Astrocyte (in vitro differentiated cells and primary cell): Measurements from ENCODE around the gene A3GALT2. TPM values are rescaled to one million over a fixed set of nuclear protein-coding genes. Genes with fewer than 3 reads are reported as not detected.

Experiments used
- DNase-seq: peaks from one replicate; pipeline ENCODE4 v3.0.0-alpha.2; 2010; ENCODE audit warnings: low read depth
- FAIRE-seq: peaks from 2 replicates; lab custom pipeline; 2011; peaks lifted over from hg19 to GRCh38; lab: Jason Lieb, UNC
- H2AFZ ChIP-seq: 2 replicates; pipeline ENCODE4 v1.6.0; 2012; ENCODE audit warnings: low read depth, low read length, inconsistent platforms
- H3K27ac ChIP-seq: 2 replicates; pipeline ENCODE4 v1.5.1; 2011; ENCODE audit warnings: low read depth, low read length, inconsistent platforms
- H3K27me3 ChIP-seq: 2 replicates; pipeline ENCODE4 v1.6.0; 2011; ENCODE audit warnings: low read length, inconsistent platforms; ENCODE audit not compliant: insufficient read depth
- H3K36me3 ChIP-seq: 2 replicates; pipeline ENCODE4 v1.5.1; 2011; ENCODE audit warnings: low read length, inconsistent platforms; ENCODE audit not compliant: insufficient read depth
- H3K4me1 ChIP-seq: 2 replicates; pipeline ENCODE4 v1.5.1; 2011; ENCODE audit warnings: low read length, inconsistent platforms; ENCODE audit not compliant: insufficient read depth
- H3K4me2 ChIP-seq: 2 replicates; pipeline ENCODE4 v1.6.0; 2012; ENCODE audit warnings: low read length, inconsistent platforms
- H3K4me3 ChIP-seq: 2 replicates; pipeline ENCODE4 v1.5.1; 2011; ENCODE audit warnings: low read depth, mild to moderate bottlenecking, low read length, inconsistent platforms; ENCODE audit not compliant: insufficient read depth
- H3K79me2 ChIP-seq: 2 replicates; pipeline ENCODE4 v1.6.0; 2012; ENCODE audit warnings: mild to moderate bottlenecking, low read length, inconsistent platforms; ENCODE audit not compliant: insufficient read depth
- H3K9ac ChIP-seq: 2 replicates; pipeline ENCODE4 v1.6.0; 2012; ENCODE audit warnings: mild to moderate bottlenecking, low read length, inconsistent platforms
- H3K9me3 ChIP-seq: 2 replicates; pipeline ENCODE4 v1.5.1; 2012; ENCODE audit warnings: low read depth, mild to moderate bottlenecking, low read length, inconsistent platforms; ENCODE audit not compliant: insufficient read depth
- H4K20me1 ChIP-seq: 2 replicates; pipeline ENCODE4 v1.6.0; 2012; ENCODE audit warnings: low read length, inconsistent platforms; ENCODE audit not compliant: insufficient read depth
- H3K27ac Mint-ChIP-seq: one replicate; pipeline ENCODE4 v1.8.0; 2021; ENCODE audit warnings: mild to moderate bottlenecking, mixed read lengths; ENCODE audit not compliant: unreplicated experiment
- H3K27me3 Mint-ChIP-seq: one replicate; pipeline ENCODE4 v1.8.0; 2021; ENCODE audit warnings: low read depth, mixed read lengths; ENCODE audit not compliant: unreplicated experiment
- H3K36me3 Mint-ChIP-seq: one replicate; pipeline ENCODE4 v1.8.0; 2021; ENCODE audit warnings: low read depth, mixed read lengths; ENCODE audit not compliant: unreplicated experiment
- H3K4me1 Mint-ChIP-seq: one replicate; pipeline ENCODE4 v1.8.0; 2021; ENCODE audit warnings: low read depth, mixed read lengths; ENCODE audit not compliant: unreplicated experiment
- H3K4me3 Mint-ChIP-seq: one replicate; pipeline ENCODE4 v1.8.0; 2021; ENCODE audit warnings: mild to moderate bottlenecking, moderate library complexity, mixed read lengths; ENCODE audit not compliant: unreplicated experiment
- H3K9me3 Mint-ChIP-seq: one replicate; pipeline ENCODE4 v1.8.0; 2021; ENCODE audit warnings: mild to moderate bottlenecking, mixed read lengths; ENCODE audit not compliant: unreplicated experiment
- CTCF ChIP-seq: IDR thresholded peaks from 2 replicates; pipeline ENCODE4 v1.5.1; 2011; ENCODE audit warnings: low read depth, mild to moderate bottlenecking, inconsistent platforms, low read length, moderate library complexity; ENCODE audit not compliant: insufficient read depth
- EZH2 ChIP-seq: IDR thresholded peaks from 2 replicates; pipeline ENCODE4 v1.6.1; 2012; ENCODE audit warnings: mild to moderate bottlenecking, low read length, inconsistent platforms; ENCODE audit not compliant: insufficient read depth
- total RNA-seq: library from RNA; stranded (reverse); gene quantifications from 2 replicates; pipeline ENCODE4 v1.2.1, GENCODE V29; 2021

The A3GALT2 gene
- total RNA-seq, 1 donor from 2014 or later, result not detected

DNA sequence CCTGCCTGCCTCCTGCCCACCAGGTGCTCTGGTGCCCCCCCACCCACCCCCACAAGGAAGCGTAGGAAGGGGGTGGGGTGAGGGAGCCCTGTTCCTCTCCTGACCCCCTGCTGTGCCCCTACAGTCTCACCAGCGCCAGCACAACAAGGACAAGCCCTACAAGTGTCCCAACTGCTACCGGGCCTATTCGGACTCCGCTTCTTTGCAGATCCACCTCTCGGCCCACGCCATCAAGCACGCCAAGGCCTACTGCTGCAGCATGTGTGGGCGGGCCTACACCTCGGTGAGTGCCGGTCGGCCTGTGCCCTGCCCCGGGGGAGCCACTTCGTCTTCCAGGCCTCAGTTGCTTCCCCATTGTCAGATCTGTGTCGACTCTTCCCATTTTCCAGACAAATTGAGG lies 25.9 kb downstream of the A3GALT2 start:
- DNase-seq (no peak), FAIRE-seq (no peak)
- H3K36me3 ChIP-seq, result peaks cover 5% of the 10 kb centered on the region
- no peaks in the 10 kb centered on the region for H3K27me3 ChIP-seq
- H3K36me3 Mint-ChIP-seq, result peaks cover 20% of the 10 kb centered on the region
- H3K9me3 Mint-ChIP-seq, result no peaks in the 10 kb centered on the region
- H3K27ac Mint-ChIP-seq, result no peak overlapping the region
- no peak overlapping the region for H3K4me3 Mint-ChIP-seq
- H3K4me2 ChIP-seq, result no peak overlapping the region
- no peak overlapping the region for H3K4me3 ChIP-seq
- no peak overlapping the region for H2AFZ ChIP-seq
- H3K27ac ChIP-seq, result no peak overlapping the region
- peaks cover 10% of the 10 kb centered on the region for H3K79me2 ChIP-seq
- no peaks in the 10 kb centered on the region for H3K27me3 Mint-ChIP-seq
- H3K4me1 Mint-ChIP-seq, result peaks cover 2% of the 10 kb centered on the region
- no peak for TF ChIP-seq CTCF
- no peak for TF ChIP-seq EZH2
- H4K20me1 ChIP-seq, result peaks cover 30% of the 10 kb centered on the region
- no peaks in the 10 kb centered on the region for H3K9me3 ChIP-seq
- no peaks in the 10 kb centered on the region for H3K4me1 ChIP-seq
- H3K9ac ChIP-seq, result no peak overlapping the region

DNA sequence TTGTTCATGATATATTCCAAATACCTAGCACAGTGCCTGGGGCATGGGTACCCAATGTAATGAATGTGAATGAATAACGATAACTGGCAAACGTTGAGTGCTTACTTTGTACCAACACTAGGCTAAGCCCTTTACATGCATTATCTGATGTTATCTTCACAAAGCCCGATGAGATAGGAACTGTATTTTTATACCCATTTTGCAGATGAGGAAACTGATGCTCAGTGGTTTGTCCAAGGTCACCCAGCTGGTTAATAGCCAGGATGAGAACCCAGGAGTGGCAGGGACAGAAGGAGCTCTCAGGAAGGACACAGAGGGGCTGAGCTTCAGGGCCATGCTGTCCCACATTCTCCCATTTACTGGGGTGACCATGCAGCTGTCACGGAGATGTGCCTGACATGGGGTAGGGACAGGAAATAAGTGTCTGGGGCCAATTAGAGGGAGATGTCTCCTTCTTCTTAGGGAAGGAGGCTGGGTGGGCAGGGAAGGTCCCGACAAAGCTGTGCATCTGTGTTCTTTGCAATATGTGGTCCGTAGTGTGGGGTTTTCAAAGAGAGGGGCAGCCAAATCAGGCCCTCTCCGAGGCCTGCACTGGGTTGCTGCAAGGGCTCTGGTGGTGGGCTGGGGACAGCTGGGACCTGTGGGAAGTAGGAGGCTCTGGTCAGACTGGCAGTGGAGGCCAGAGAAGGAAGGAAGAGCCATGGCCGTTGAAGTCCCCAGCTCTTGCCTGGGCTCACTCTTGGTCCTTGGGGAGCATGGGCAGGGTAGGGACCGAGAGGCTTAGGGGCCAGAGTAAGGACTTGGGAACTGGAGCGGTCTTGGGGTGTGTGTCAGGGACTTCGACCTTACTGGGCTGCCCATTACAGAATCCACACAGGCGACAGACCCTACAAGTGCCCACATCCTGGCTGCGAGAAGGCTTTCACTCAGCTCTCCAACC lies 26.6 kb downstream of the A3GALT2 start:
- Histone ChIP-seq H3K79me2 (peaks cover 10% of the 10 kb centered on the region), H3K9me3 (no peaks in the 10 kb centered on the region), H3K4me1 (no peaks in the 10 kb centered on the region), H2AFZ (no peak overlapping the region), H3K27ac (no peak overlapping the region), H3K9ac (no peak overlapping the region), H4K20me1 (peaks cover 35% of the 10 kb centered on the region), H3K27me3 (no peaks in the 10 kb centered on the region), H3K4me2 (no peak overlapping the region), H3K4me3 (no peak overlapping the region), H3K36me3 (peaks cover 5% of the 10 kb centered on the region)
- Mint-ChIP-seq H3K27ac (no peak overlapping the region), H3K36me3 (peaks cover 24% of the 10 kb centered on the region), H3K4me3 (no peak overlapping the region), H3K27me3 (no peaks in the 10 kb centered on the region), H3K9me3 (no peaks in the 10 kb centered on the region), H3K4me1 (peaks cover 2% of the 10 kb centered on the region)
- TF ChIP-seq EZH2 (no peak), CTCF (no peak)
- no peak for DNase-seq
- FAIRE-seq, result no peak
